ENCODE results near the gene MRTFB. TPM values are rescaled to one million over a fixed set of nuclear protein-coding genes. Genes with fewer than 3 reads are reported as not detected.

The MRTFB gene
- total and polyA plus RNA-seq, 11 donors, result 8.0 to 38.3 (median 25.3) TPM

DNA sequence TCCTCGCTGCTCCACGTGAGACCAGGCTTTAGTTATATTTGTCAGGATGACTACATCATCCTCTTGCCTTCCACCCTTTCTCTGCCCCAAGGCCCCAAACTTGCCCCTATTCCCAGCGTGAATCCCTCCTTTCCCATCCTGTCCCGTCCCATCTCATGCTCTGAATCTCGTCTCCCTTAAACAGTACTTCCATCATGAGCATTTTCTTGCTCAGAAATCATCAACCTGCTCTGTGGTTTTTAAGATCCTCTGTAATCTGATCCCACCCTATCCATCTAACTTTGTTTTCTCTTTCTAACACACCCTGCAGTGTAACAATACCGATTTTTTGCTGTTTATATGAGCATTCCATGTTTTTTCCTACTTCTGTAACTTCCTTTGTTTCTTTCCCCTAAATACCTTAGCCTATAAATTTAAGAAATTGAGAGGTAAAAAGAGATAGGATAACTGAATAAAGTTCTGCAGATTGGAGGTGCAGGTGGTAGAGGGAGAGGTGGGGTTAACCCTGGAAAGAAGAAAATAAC, 39.7 kb downstream of the MRTFB start:
- ATAC-seq, result no peak
- 68 to 79% (median 72%) methylated on average over 6 of the region's 6 CpGs for WGBS, 4 donors
- TF ChIP-seq, protein P1, sequence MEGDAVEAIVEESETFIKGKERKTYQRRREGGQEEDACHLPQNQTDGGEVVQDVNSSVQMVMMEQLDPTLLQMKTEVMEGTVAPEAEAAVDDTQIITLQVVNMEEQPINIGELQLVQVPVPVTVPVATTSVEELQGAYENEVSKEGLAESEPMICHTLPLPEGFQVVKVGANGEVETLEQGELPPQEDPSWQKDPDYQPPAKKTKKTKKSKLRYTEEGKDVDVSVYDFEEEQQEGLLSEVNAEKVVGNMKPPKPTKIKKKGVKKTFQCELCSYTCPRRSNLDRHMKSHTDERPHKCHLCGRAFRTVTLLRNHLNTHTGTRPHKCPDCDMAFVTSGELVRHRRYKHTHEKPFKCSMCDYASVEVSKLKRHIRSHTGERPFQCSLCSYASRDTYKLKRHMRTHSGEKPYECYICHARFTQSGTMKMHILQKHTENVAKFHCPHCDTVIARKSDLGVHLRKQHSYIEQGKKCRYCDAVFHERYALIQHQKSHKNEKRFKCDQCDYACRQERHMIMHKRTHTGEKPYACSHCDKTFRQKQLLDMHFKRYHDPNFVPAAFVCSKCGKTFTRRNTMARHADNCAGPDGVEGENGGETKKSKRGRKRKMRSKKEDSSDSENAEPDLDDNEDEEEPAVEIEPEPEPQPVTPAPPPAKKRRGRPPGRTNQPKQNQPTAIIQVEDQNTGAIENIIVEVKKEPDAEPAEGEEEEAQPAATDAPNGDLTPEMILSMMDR (IDR thresholded peaks at IDR 0.05), result no peak
- no peak for TF ChIP-seq POLR2A (IDR thresholded peaks at IDR 0.05)
- Histone ChIP-seq H3K27ac (peak overlapping the region in 4 of 12 donors; percentile 3 to 46 (median 30)), H3K4me3 (no peak overlapping the region), H3K36me3 (no peaks in the 10 kb centered on the region), H3K9me3 (no peaks in the 10 kb centered on the region), H3K4me1 (peaks cover 0 to 96% (median 61%) of the 10 kb centered on the region in 12 donors), H3K27me3 (no peaks in the 10 kb centered on the region)
- DNase-seq, result no peak
- intact Hi-C loops (cut with DNase I), result no loop called here

- H3K4me3 ChIP-seq, result no peak overlapping the region
- H3K27me3 ChIP-seq, result no peaks in the 10 kb centered on the region
- 76 to 79% (median 76%) methylated on average over 14 of the region's 14 CpGs for WGBS, 4 donors
- H3K9me3 ChIP-seq, result no peaks in the 10 kb centered on the region
- no peaks in the 10 kb centered on the region for H3K36me3 ChIP-seq
- H3K4me1 ChIP-seq, result peaks cover 0 to 85% (median 58%) of the 10 kb centered on the region in 12 donors
- peak overlapping the region in 7 of 12 donors; percentile 2 to 50 (median 11) for H3K27ac ChIP-seq
- ATAC-seq, result peak in 3 of 4 donors; percentile 38 to 50 (median 46)
- TF ChIP-seq, protein P1 (IDR thresholded peaks at IDR 0.05), result no peak
- TF ChIP-seq POLR2A (IDR thresholded peaks at IDR 0.05), result no peak
- DNase-seq, result peak; percentile 47 to 72 (median 61)
- intact Hi-C loops (cut with DNase I), result no loop called here
These were observed 40.8 kb downstream of the MRTFB start for GRCh38 chr16:14111713-14112538.

- H3K27me3 ChIP-seq, result no peaks in the 10 kb centered on the region
- intact Hi-C loops (cut with DNase I), result no loop called here
- no peak overlapping the region for H3K4me3 ChIP-seq
- ATAC-seq, result peak in 3 of 4 donors; percentile 25 to 50 (median 44)
- TF ChIP-seq, protein P1 (IDR thresholded peaks at IDR 0.05), result no peak
- TF ChIP-seq POLR2A (IDR thresholded peaks at IDR 0.05), result no peak
- no peaks in the 10 kb centered on the region for H3K9me3 ChIP-seq
- H3K27ac ChIP-seq, result peak overlapping the region in 7 of 12 donors; percentile 2 to 50 (median 11)
- WGBS, 4 donors, result 17 to 24% (median 24%) methylated on average over 1 of the region's 1 CpG
- H3K4me1 ChIP-seq, result peaks cover 0 to 79% (median 57%) of the 10 kb centered on the region in 12 donors
- H3K36me3 ChIP-seq, result no peaks in the 10 kb centered on the region
- no peak for DNase-seq
These were observed 41.4 kb downstream of the MRTFB start for GRCh38 chr16:14112539-14112856.

DNA sequence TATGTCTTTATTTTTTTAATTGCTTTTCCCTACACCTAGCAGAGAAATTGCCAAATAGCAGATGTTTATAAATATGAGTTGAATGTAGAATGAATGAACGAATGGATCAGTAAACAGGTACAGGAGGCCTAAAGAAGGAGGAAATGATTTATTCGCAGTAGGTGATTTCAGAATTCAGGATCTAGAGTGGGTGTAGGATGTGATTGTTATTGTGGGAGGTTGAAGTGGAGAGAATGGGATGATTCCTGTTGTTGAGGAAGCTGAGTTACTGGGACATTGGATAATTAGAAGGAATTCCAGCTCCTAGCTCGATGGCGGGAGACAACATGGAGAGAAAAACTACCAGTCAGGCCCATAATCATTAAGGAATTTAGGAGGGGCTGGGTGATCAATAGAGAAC, 42.2 kb downstream of the MRTFB start:
- intact Hi-C loops (cut with DNase I), result no loop called here
- H3K36me3 ChIP-seq, result no peaks in the 10 kb centered on the region
- TF ChIP-seq, protein P1 (IDR thresholded peaks at IDR 0.05), result no peak
- no peak for TF ChIP-seq POLR2A (IDR thresholded peaks at IDR 0.05)
- WGBS, 4 donors, result 63 to 74% (median 72%) methylated on average over 4 of the region's 4 CpGs
- H3K27ac ChIP-seq, result no peak overlapping the region
- H3K9me3 ChIP-seq, result no peaks in the 10 kb centered on the region
- no peak overlapping the region for H3K4me3 ChIP-seq
- ATAC-seq (no peak), DNase-seq (no peak)
- no peaks in the 10 kb centered on the region for H3K27me3 ChIP-seq
- H3K4me1 ChIP-seq, result peaks cover 0 to 70% (median 53%) of the 10 kb centered on the region in 12 donors
